CD8-positive, alpha-beta memory T cell (primary cell): ENCODE data around the gene FOXB1. TPM values are rescaled to one million over a fixed set of nuclear protein-coding genes. Genes with fewer than 3 reads are reported as not detected.

Experiments used
- CTCF ChIA-PET: fragments of 350-600 bp; sonication (Branson Sonifier 250); formaldehyde crosslinking; loops from one replicate; lab custom pipeline; 2021; ENCODE audit warnings: antibody characterized with exemption; lab: Charles Lee
- POLR2A ChIA-PET: fragments of 350-600 bp; sonication (Branson Sonifier 250); formaldehyde crosslinking; loops from one replicate; lab custom pipeline; 2021; ENCODE audit warnings: antibody characterized with exemption; lab: Charles Lee
- DNase-seq, 5 donors: peaks; one replicate each; pipeline versions ENCODE4 v3.0.0 to v3.0.0-alpha.2; 2020 to 2022; ENCODE audit warnings: mixed read lengths in 1 of 5
- H3K27ac ChIP-seq: one replicate; pipeline ENCODE4 v1.7.0; 2013; ENCODE audit warnings: low read depth, mild to moderate bottlenecking, low read length, moderate library complexity
- H3K27me3 ChIP-seq: 2 replicates; pipeline ENCODE4 v1.7.0; 2013; ENCODE audit warnings: low read length, mild to moderate bottlenecking; ENCODE audit not compliant: insufficient read depth, poor library complexity, severe bottlenecking
- H3K36me3 ChIP-seq: 2 replicates; pipeline ENCODE4 v1.7.0; 2013; ENCODE audit warnings: mild to moderate bottlenecking, low read length, moderate library complexity; ENCODE audit not compliant: insufficient read depth
- H3K4me1 ChIP-seq: 2 replicates; pipeline ENCODE4 v1.7.0; 2013; ENCODE audit warnings: mild to moderate bottlenecking, low read length, moderate library complexity; ENCODE audit not compliant: insufficient read depth
- H3K4me3 ChIP-seq: 2 replicates; pipeline ENCODE4 v1.7.0; 2013; ENCODE audit warnings: mild to moderate bottlenecking, low read length
- H3K9me3 ChIP-seq: 2 replicates; pipeline ENCODE4 v1.7.0; 2013; ENCODE audit warnings: mild to moderate bottlenecking, low read length
- H3K27ac Mint-ChIP-seq, 8 donors: one replicate each; pipeline ENCODE4 v1.8.0; 2020 to 2021; ENCODE audit warnings: mixed read lengths in 8 of 8, mild to moderate bottlenecking in 6 of 8, inconsistent platforms in 3 of 8, moderate library complexity in 3 of 8
- H3K27me3 Mint-ChIP-seq, 2 donors: one replicate each; pipeline ENCODE4 v1.8.0; 2020 to 2021; ENCODE audit warnings: mixed read lengths in 2 of 2, mild to moderate bottlenecking in 1 of 2, moderate library complexity in 1 of 2
- H3K36me3 Mint-ChIP-seq, 3 donors: one replicate each; pipeline ENCODE4 v1.8.0; 2020 to 2021; ENCODE audit warnings: mixed read lengths in 3 of 3, inconsistent platforms in 1 of 3, mild to moderate bottlenecking in 1 of 3
- H3K4me1 Mint-ChIP-seq, 3 donors: one replicate each; pipeline ENCODE4 v1.8.0; 2020 to 2021; ENCODE audit warnings: mixed read lengths in 3 of 3, inconsistent platforms in 1 of 3, mild to moderate bottlenecking in 1 of 3
- H3K4me3 Mint-ChIP-seq, 7 donors: one replicate each; pipeline ENCODE4 v1.8.0; 2020 to 2021; ENCODE audit warnings: mixed read lengths in 7 of 7, mild to moderate bottlenecking in 6 of 7, moderate library complexity in 4 of 7, inconsistent platforms in 2 of 7
- H3K9me3 Mint-ChIP-seq, 5 donors: one replicate each; pipeline ENCODE4 v1.8.0; 2020 to 2022; ENCODE audit warnings: mixed read lengths in 5 of 5, mild to moderate bottlenecking in 3 of 5, moderate library complexity in 2 of 5, inconsistent platforms in 1 of 5
- polyA plus RNA-seq: library from polyadenylated mRNA; unstranded; fragments of 300-500 nt; fragmentation: Illumina TruSeq; gene quantifications from one replicate; pipeline ENCODE4 v1.2.3, GENCODE V29; 2021
- total RNA-seq, 2 experiments: library from RNA; stranded (reverse); gene quantifications; one replicate each; pipeline ENCODE4 v1.2.3, GENCODE V29; 2021

Gene FOXB1
- total and polyA plus RNA-seq, 3 experiments from 2014 or later, result 0.10 to 0.37 (median 0.33) TPM

GRCh38 chr15:59968314-59968713, 35.8 kb upstream of the FOXB1 start:
- no peaks in the 10 kb centered on the region for H3K9me3 ChIP-seq
- ChIA-PET POLR2A (no interaction called here), CTCF (no interaction called here)
- no peak overlapping the region for H3K4me3 ChIP-seq
- DNase-seq, result no peak
- H3K4me1 Mint-ChIP-seq, result no peaks in the 10 kb centered on the region
- H3K27ac Mint-ChIP-seq, result no peak overlapping the region
- H3K36me3 Mint-ChIP-seq, result peaks cover 0 to 13% (median 0%) of the 10 kb centered on the region in 3 donors
- peaks cover 10 to 46% of the 10 kb centered on the region in 2 donors for H3K27me3 Mint-ChIP-seq
- no peaks in the 10 kb centered on the region for H3K27me3 ChIP-seq
- peaks cover 5 to 12% (median 8%) of the 10 kb centered on the region in 5 donors for H3K9me3 Mint-ChIP-seq
- H3K36me3 ChIP-seq, result no peaks in the 10 kb centered on the region
- no peaks in the 10 kb centered on the region for H3K4me1 ChIP-seq
- no peak overlapping the region for H3K4me3 Mint-ChIP-seq
- H3K27ac ChIP-seq, result no peak overlapping the region

GRCh38 chr15:59972241-59972640, 31.9 kb upstream of the FOXB1 start:
- H3K27ac Mint-ChIP-seq, result no peak overlapping the region
- H3K4me3 Mint-ChIP-seq, result no peak overlapping the region
- H3K9me3 ChIP-seq, result no peaks in the 10 kb centered on the region
- peaks cover 0 to 8% (median 0%) of the 10 kb centered on the region in 3 donors for H3K36me3 Mint-ChIP-seq
- H3K4me1 Mint-ChIP-seq, result peaks cover 20 to 31% (median 26%) of the 10 kb centered on the region in 3 donors
- no peak for DNase-seq
- H3K27ac ChIP-seq, result no peak overlapping the region
- H3K4me1 ChIP-seq, result peaks cover 21% of the 10 kb centered on the region
- no peaks in the 10 kb centered on the region for H3K27me3 ChIP-seq
- POLR2A ChIA-PET, result no interaction called here
- H3K27me3 Mint-ChIP-seq, result peaks cover 10 to 36% of the 10 kb centered on the region in 2 donors
- H3K4me3 ChIP-seq, result no peak overlapping the region
- H3K9me3 Mint-ChIP-seq, result peaks cover 0 to 2% (median 0%) of the 10 kb centered on the region in 5 donors
- no peaks in the 10 kb centered on the region for H3K36me3 ChIP-seq
- CTCF ChIA-PET, result no interaction called here

GRCh38 chr15:59976480-59977271, 27.4 kb upstream of the FOXB1 start:
- Histone ChIP-seq H3K4me1 (peaks cover 28% of the 10 kb centered on the region), H3K9me3 (no peaks in the 10 kb centered on the region), H3K36me3 (no peaks in the 10 kb centered on the region), H3K27ac (no peak overlapping the region), H3K27me3 (no peaks in the 10 kb centered on the region), H3K4me3 (no peak overlapping the region)
- Mint-ChIP-seq H3K36me3 (peaks cover 0 to 2% (median 0%) of the 10 kb centered on the region in 3 donors), H3K9me3 (peaks cover 0 to 7% (median 3%) of the 10 kb centered on the region in 5 donors), H3K4me3 (peak overlapping the region; percentile 10 to 74 (median 66)), H3K27me3 (peaks cover 4 to 24% of the 10 kb centered on the region in 2 donors), H3K27ac (peak overlapping the region; percentile 10 to 85 (median 68)), H3K4me1 (peaks cover 22 to 38% (median 33%) of the 10 kb centered on the region in 3 donors)
- peak; percentile 13 to 86 (median 80) for DNase-seq
- CTCF ChIA-PET, result interaction anchor here (1.4 kb wide), 1 partner anchor 9 kb away, joined by 4 read pairs; no protein-coding TSS in a partner anchor
- POLR2A ChIA-PET, result interaction anchor here (1.0 kb wide), 1 partner anchor 30 kb away, joined by 3 read pairs; no protein-coding TSS in a partner anchor

- peaks cover 0 to 8% (median 6%) of the 10 kb centered on the region in 5 donors for H3K9me3 Mint-ChIP-seq
- no peaks in the 10 kb centered on the region for H3K36me3 Mint-ChIP-seq
- peaks cover 58 to 79% of the 10 kb centered on the region in 2 donors for H3K27me3 Mint-ChIP-seq
- no peak overlapping the region for H3K27ac Mint-ChIP-seq
- no peaks in the 10 kb centered on the region for H3K9me3 ChIP-seq
- no peak overlapping the region for H3K27ac ChIP-seq
- no peaks in the 10 kb centered on the region for H3K36me3 ChIP-seq
- POLR2A ChIA-PET, result no interaction called here
- no peak overlapping the region for H3K4me3 Mint-ChIP-seq
- H3K4me1 ChIP-seq, result peaks cover 12% of the 10 kb centered on the region
- no peak overlapping the region for H3K4me3 ChIP-seq
- peaks cover 7 to 19% (median 17%) of the 10 kb centered on the region in 3 donors for H3K4me1 Mint-ChIP-seq
- CTCF ChIA-PET, result no interaction called here
- no peak for DNase-seq
- H3K27me3 ChIP-seq, result peaks cover 40% of the 10 kb centered on the region
Observed at GRCh38 chr15:59991834-59992233, 12.3 kb upstream of the FOXB1 start.

GRCh38 chr15:59993041-59993750, 10.9 kb upstream of the FOXB1 start:
- H3K4me3 Mint-ChIP-seq, result no peak overlapping the region
- no peak for DNase-seq
- H3K36me3 ChIP-seq, result no peaks in the 10 kb centered on the region
- ChIA-PET POLR2A (interaction anchor here (0.6 kb wide), 1 partner anchor 238 kb away, joined by 3 read pairs; no protein-coding TSS in a partner anchor), CTCF (interaction anchor here (1.0 to 1.1 kb wide), 2 partner anchors 10 to 11 kb away, joined by 3 read pairs; partner anchors contain the start of gene FOXB1)
- H3K9me3 ChIP-seq, result no peaks in the 10 kb centered on the region
- no peaks in the 10 kb centered on the region for H3K36me3 Mint-ChIP-seq
- H3K4me1 Mint-ChIP-seq, result peaks cover 13 to 28% (median 25%) of the 10 kb centered on the region in 3 donors
- H3K4me3 ChIP-seq, result no peak overlapping the region
- no peak overlapping the region for H3K27ac ChIP-seq
- H3K9me3 Mint-ChIP-seq, result peaks cover 0 to 8% (median 7%) of the 10 kb centered on the region in 5 donors
- H3K4me1 ChIP-seq, result peaks cover 18% of the 10 kb centered on the region
- H3K27me3 Mint-ChIP-seq, result peaks cover 68 to 79% of the 10 kb centered on the region in 2 donors
- peaks cover 54% of the 10 kb centered on the region for H3K27me3 ChIP-seq
- H3K27ac Mint-ChIP-seq, result peak overlapping the region in 1 of 8 donors; percentile 71

GRCh38 chr15:59993950-59994401, 10.1 kb upstream of the FOXB1 start:
- no peaks in the 10 kb centered on the region for H3K36me3 ChIP-seq
- DNase-seq, result no peak
- Mint-ChIP-seq H3K27ac (peak overlapping the region in 1 of 8 donors; percentile 71), H3K36me3 (no peaks in the 10 kb centered on the region), H3K4me1 (peaks cover 13 to 28% (median 25%) of the 10 kb centered on the region in 3 donors), H3K27me3 (peaks cover 76 to 80% of the 10 kb centered on the region in 2 donors), H3K4me3 (no peak overlapping the region), H3K9me3 (peaks cover 0 to 8% (median 7%) of the 10 kb centered on the region in 5 donors)
- CTCF ChIA-PET, result interaction anchor here (1.0 kb wide), 1 partner anchor 10 kb away, joined by 3 read pairs; the partner anchor contains the start of gene FOXB1
- H3K9me3 ChIP-seq, result no peaks in the 10 kb centered on the region
- POLR2A ChIA-PET, result interaction anchor here (1.0 kb wide), 1 partner anchor 10 kb away, joined by 6 read pairs; the partner anchor contains the start of gene FOXB1
- H3K27ac ChIP-seq, result no peak overlapping the region
- peaks cover 61% of the 10 kb centered on the region for H3K27me3 ChIP-seq
- H3K4me1 ChIP-seq, result peaks cover 18% of the 10 kb centered on the region
- H3K4me3 ChIP-seq, result no peak overlapping the region

GRCh38 chr15:59994526-59994887, 9.6 kb upstream of the FOXB1 start:
- H3K9me3 ChIP-seq, result no peaks in the 10 kb centered on the region
- H3K4me1 ChIP-seq, result peaks cover 20% of the 10 kb centered on the region
- no peak overlapping the region for H3K27ac ChIP-seq
- Mint-ChIP-seq H3K27ac (peak overlapping the region in 5 of 8 donors; percentile 23 to 71 (median 42)), H3K4me1 (peaks cover 15 to 28% (median 28%) of the 10 kb centered on the region in 3 donors), H3K9me3 (peaks cover 0 to 12% (median 11%) of the 10 kb centered on the region in 5 donors), H3K4me3 (peak overlapping the region in 3 of 7 donors; percentile 12 to 32 (median 28)), H3K27me3 (peaks cover 78 to 85% of the 10 kb centered on the region in 2 donors), H3K36me3 (no peaks in the 10 kb centered on the region)
- POLR2A ChIA-PET, result interaction anchor here (1.0 kb wide), 1 partner anchor 9 kb away, joined by 6 read pairs; the partner anchor contains the start of gene FOXB1
- no peak overlapping the region for H3K4me3 ChIP-seq
- CTCF ChIA-PET, result no interaction called here
- DNase-seq, result no peak
- H3K27me3 ChIP-seq, result peaks cover 67% of the 10 kb centered on the region
- no peaks in the 10 kb centered on the region for H3K36me3 ChIP-seq
